Hematopoietic multipotent progenitor cell treated with erythropoietin and hydrocortisone succinate and interleukin-3 and kit ligand, for 4 days (in vitro differentiated cells): ENCODE results near the gene DTNB.
A peak's percentile ranks its signal among the peaks of the same experiment; 100 is the strongest.
"Not testable (repeated sequence)": the region's sequence is repeated elsewhere in the genome, so short reads cannot be mapped to it uniquely, and the experiment has no call there.

Experiments
- DNase-seq: peaks from one replicate; pipeline ENCODE4 v3.0.0-alpha.2; 2015

The DTNB gene

GRCh38 chr2:25673300-25674076 is at the start of gene DTNB:
TSS of gene DTNB (minus strand) at chr2:25673577. CDS start at chr2:25652660, 20,917 bp downstream.
- DNase-seq: peak; percentile 87

GRCh38 chr2:25722224-25722623 is 48.8 kb upstream of the DTNB start:
- no peak for DNase-seq

GRCh38 chr2:25720575-25720974 is 47.2 kb upstream of the DTNB start:
- no peak for DNase-seq

- peak; percentile 37 for DNase-seq
These were observed 41.4 kb upstream of the DTNB start for GRCh38 chr2:25714740-25715139.

- DNase-seq: peak; percentile 42
These were observed 39.1 kb upstream of the DTNB start for GRCh38 chr2:25712455-25712854.

GRCh38 chr2:25711675-25712354 is 38.4 kb upstream of the DTNB start:
- peak; percentile 52 for DNase-seq

GRCh38 chr2:25710750-25711149 is 37.4 kb upstream of the DTNB start:
- no peak for DNase-seq

DNA sequence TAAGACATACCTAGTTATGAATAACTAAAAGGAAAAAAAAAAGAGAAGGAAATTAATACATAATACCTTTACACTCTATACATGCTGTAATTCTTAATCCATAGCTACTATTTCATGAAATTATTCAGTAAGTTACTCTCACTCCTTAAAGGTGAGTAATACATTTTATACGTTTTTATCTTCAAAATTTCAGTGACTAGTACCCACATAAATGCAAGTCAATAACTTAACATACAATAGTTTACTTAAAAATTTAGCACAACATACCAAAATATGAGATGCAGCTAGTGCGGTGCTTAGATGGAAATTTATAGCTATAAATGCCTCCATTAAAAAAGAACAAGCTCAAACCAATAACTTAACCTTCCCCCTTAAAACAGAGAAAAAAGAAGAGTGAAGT is 36.0 kb upstream of the DTNB start:
- no peak for DNase-seq

DNA sequence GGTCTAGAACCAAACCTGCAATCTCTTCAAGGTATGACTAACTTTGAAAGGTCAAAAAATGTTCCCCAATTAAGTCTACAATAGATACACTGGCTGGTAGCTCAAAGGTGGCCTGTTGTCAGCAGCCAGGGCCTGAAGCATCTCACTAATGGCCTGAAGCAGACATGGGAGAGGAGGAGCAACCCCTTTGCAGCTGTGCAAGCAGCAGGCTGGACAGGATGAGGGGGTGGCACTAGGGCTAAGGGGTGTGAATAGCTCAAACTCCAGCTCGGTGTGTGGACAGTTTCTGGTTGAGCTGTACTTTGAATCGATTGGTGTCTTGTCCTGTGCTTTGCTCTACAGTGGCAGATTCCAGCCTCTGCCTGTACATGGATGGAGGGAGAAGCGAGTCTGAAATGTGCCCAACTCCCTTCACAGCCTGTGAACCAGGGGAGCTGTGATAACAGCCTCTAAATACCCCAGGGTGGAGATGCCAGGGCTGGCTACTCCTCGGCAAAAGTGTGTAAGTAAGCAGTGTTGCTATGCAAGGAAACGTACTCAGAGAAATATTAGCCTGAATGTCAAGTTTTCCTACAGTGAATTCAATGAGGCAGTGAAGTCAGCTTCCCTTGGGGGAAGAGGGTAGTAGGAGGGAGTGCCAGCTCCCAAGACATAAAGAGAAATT is 34.7 kb upstream of the DTNB start:
- no peak for DNase-seq

DNA sequence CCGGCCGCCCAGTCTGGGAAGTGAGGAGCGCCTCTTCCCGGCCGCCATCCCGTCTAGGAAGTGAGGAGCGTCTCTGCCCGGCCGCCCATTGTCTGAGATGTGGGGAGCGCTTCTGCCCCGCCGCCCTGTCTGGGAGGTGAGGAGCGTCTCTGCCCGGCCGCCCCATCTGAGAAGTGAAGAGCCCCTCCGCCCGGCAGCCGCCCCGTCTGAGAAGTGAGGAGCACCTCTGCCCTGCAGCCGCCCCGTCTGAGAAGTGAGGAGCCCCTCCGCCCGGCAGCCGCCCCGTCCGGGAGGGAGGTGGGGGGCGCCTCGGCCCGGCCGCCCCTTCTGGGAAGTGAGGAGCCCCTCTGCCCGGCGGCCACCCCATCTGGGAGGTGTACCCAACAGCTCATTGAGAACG is 32.2 kb upstream of the DTNB start:
- DNase-seq: not testable (repeated sequence)

GRCh38 chr2:25701801-25702200 is 28.4 kb upstream of the DTNB start:
- no peak for DNase-seq

DNA sequence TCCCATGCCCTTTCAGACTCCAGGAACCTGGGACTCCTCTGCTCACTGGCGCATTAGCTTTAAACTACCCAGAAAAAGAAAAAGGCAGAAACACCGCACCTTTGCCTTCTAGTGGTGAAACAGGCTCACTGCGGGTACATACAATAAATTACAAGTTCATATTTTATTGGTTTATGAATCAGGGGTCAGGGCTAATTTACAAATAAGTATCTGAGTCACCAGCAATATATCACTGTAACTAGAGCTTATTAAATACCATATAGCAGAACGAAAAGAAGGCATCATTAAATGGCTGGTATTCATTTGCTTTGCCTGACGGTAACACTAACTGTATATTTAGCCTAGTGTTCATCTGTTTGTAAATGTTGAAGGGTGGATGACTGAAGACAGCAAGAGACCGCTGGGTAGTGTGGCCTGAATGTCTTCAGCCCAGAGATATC is 26.9 kb upstream of the DTNB start:
- peak; percentile 70 for DNase-seq

DNA sequence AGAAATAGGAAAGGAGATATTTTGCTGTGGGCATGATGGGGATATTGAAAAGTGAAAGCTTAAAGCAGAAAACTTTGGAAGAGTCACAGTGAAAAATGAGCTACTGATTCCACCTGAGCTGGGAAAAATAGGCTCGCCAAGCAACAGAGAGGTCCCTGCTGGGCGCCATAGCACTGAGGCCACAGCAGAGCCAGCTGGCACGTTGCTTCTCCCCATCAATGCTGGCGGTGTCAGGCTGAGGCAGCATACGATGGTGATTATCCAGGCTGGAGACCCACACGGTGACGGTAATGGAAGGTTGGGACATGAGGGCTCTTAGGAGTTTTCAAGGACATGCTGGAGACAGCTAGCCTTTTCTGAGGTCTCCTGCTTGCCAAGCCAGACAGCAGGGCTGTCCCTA is 25.8 kb upstream of the DTNB start:
- no peak for DNase-seq

DNA sequence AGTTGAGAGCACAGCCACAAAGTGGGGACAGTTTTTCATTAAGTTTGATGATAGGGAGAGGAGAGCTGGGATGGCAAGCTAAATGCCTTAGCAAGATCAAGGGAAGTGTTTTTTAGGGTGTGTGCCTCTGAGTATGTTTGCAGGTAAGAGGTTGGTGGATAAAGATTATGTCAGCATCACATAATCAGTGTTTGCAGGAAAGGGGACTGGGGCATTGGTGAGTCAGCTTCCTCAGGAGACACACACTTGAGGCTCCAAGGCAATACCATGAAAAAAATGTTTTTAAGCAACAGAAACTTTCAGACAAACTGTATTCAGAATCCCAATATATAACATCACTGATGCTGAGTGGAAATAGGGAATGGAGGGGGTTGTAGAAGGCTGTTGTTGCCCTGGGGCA is 25.4 kb upstream of the DTNB start:
- no peak for DNase-seq

DNA sequence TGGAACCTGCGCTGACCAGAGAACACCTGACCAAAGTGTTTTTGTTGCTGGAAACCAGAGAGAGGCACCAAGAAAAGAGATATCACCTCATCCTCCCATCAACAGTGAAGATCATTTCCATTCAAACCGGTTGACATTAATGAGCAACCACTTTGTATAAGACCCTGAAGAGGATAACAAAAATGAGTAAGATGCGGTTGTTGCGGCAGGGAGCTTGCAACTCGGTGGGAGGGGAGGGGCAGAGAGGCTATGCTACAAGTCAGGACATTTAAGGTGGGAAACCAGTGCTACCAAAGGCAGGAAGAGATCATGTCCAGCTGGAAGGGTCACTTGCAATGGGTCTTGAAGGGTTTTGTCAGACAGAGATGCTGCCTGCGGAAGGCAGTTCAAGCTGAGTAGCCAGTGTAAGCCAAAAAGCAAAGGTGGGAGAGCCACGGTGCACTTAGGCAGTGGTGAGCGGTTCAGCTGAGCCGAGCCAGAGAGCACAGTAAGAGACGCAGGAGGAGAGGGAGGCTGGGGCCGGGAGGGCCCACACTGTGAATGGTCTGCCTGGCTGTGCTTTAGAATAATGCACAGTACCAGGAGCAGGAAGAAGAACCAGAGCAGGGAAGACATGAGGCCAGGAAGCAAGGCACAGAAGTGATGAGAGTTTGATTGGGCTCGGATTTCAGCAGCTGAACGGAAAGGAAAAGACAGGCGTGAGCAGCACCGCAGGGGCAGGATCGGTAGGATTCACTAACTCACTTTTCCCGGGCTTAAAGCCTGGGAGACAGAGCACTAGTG is 24.4 kb upstream of the DTNB start:
- DNase-seq: no peak

- no peak for DNase-seq
These were observed 19.5 kb upstream of the DTNB start for GRCh38 chr2:25692737-25693445.

DNA sequence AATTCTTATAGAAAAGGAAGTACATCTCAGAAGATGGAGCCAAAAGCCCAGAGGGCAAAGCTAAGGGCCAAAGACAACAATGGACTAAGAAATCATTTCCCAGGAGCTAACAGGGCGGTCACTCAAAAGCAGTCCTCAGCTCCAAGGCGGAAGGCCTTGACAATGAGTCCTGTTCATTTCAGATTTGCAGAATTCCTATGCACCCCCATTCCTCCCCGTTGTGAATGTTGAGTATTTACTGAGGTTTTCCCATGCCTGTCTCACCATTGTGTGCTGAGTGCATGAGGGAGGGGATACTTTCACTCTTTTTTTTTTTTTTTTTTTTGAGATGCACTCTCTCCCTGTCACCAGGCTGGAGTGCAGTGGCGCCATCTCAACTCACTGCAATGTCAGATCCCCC is 18.8 kb upstream of the DTNB start:
- no peak for DNase-seq

DNA sequence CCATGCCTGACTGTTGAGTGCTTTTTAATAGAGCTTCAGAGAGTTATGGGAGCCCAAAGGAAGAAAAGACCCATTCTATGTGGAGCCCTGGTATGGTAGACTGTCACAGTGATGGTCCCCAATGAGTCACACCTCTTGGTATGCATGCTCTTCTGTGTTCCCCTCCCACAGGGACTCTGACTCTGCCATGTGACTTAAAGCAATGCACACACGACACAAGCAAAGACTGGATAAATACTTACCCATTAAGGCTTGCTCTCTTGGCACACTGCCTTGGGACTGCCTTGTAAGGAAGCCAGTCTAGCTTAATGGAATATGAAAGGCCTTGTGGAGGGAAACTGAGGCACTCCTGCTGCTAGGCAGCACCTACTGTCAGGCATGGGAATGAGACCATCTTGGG is 16.7 kb upstream of the DTNB start:
- DNase-seq: no peak

DNA sequence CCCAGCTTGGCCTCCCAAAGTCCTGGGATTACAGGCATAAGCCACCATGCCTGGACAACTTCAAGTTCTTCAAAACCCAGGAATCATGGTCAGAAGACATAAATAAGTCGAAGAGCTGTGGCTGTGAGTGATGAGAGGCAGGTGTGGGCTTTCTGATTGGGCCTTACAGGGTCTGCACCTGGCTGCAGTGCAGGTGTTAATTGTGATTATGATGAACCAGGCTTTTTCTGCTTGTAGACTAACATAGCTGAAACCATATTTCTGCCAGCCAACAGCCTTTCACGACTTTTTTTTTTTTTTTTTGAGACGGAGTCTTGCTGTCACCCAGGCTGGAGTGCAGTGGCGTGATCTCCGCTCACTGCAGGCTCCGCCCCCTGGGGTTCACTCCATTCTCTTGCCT is 14.9 kb upstream of the DTNB start:
- no peak for DNase-seq

- no peak for DNase-seq
These were observed 12.4 kb upstream of the DTNB start for GRCh38 chr2:25685741-25686140.

DNA sequence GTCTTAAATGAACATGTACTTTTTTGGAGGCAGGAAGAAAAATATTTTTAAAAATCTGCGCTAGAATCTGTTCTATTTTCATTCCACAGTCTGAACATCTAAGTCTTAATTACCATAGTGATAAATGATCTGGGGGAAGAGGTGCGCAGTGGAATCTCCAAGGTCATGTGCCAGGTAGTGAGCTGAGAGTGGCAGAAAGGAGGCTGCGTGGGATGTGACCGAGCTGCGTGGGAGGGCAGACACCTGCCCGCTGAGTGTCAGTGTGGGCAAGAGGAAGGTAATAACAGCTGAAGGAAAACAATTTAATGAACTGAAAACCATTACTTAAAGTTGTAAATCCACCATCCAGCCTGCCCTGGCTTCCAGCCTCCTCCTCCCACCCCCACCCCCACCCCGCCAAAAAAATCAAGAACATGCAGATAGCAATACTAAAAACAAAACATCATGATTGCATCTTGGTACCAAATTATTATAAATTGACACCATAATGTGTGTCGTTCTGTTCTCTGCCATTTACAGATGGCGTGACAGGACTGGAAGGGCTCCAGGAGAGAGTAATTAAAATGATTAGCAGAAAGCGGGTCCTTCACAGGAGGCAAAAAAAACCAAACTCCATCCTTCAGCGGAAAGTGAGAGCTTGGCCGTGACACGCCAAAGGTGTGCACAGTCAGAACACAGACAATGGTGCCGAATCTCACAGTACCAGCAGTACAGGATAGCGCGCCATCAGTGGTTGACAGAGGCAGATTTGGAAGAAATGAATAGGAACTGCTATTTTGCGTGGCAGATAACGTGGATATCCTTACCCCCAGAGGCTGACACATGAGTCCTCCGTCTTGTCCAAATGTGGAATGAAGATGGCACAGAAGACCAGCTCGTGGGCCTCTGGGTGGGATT is 11.4 kb upstream of the DTNB start:
- DNase-seq: no peak
